ENCODE measurements around the gene ZNF521.

ZNF521 gene

DNA sequence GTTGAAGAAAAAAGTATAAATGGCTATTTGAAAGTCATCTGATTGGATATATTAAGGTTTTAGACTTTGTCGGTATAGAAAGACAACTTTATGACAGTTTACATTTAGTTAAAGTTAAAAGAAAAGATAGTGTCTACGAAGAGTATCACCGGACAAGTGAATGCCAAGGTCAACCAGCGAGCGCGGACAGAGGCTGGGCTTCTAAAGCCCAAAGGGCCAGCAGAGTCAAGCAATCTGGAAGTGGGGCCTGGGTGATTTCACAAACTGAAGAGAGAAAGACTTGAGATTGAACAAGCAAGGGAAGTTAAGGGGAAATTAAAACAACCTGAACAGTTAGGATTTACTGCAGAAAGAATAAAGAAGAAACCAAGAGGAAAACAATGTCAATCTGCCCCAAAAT is 16.3 kb downstream of the ZNF521 start:
- no peak overlapping the region for H3K4me3 ChIP-seq (ENCODE audit: insufficient read depth, low read depth, low read length, poor library complexity, severe bottlenecking)
- no peak for DNase-seq
- H3K27ac ChIP-seq (ENCODE audit: insufficient read depth, low read length, poor library complexity, severe bottlenecking), result no peak overlapping the region
- H3K9me3 ChIP-seq (ENCODE audit: control insufficient read depth, low read length), result no peaks in the 10 kb centered on the region
- no peaks in the 10 kb centered on the region for H3K27me3 ChIP-seq (replicated peaks; ENCODE audit: control insufficient read depth, insufficient read depth, low read length, poor library complexity, severe bottlenecking)
- H3K4me1 ChIP-seq (ENCODE audit: control insufficient read depth, insufficient read depth, low read length, poor library complexity, severe bottlenecking), result no peaks in the 10 kb centered on the region
- H3K36me3 ChIP-seq (ENCODE audit: control insufficient read depth, insufficient read depth, low read length), result no peaks in the 10 kb centered on the region

DNA sequence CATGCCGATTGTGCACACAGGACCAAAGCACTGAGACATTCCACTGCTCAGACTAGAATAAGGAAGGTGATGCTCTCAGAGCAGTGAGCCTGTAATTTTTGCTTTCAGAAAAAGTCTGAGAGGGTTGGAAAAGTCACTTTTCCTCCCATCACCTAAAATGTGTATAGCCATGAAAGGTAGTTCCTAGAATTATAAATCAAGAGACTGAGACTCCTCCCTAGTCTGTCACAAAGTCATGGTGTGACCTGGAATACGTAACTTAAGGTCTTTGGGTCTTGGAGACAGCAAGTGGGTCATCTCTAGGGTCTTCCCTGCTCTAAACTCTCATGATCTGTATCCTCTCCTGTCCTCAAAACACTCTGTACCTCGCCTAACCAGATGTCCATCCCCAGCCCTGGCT is 16.9 kb downstream of the ZNF521 start:
- DNase-seq, result no peak
- no peak overlapping the region for H3K27ac ChIP-seq (ENCODE audit: insufficient read depth, low read length, poor library complexity, severe bottlenecking)
- H3K4me3 ChIP-seq (ENCODE audit: insufficient read depth, low read depth, low read length, poor library complexity, severe bottlenecking), result no peak overlapping the region
- H3K27me3 ChIP-seq (replicated peaks; ENCODE audit: control insufficient read depth, insufficient read depth, low read length, poor library complexity, severe bottlenecking), result no peaks in the 10 kb centered on the region
- H3K9me3 ChIP-seq (ENCODE audit: control insufficient read depth, low read length), result no peaks in the 10 kb centered on the region
- H3K4me1 ChIP-seq (ENCODE audit: control insufficient read depth, insufficient read depth, low read length, poor library complexity, severe bottlenecking), result no peaks in the 10 kb centered on the region
- no peaks in the 10 kb centered on the region for H3K36me3 ChIP-seq (ENCODE audit: control insufficient read depth, insufficient read depth, low read length)

GRCh38 chr18:25334588-25334987 is 17.4 kb downstream of the ZNF521 start:
- H3K4me1 ChIP-seq (ENCODE audit: control insufficient read depth, insufficient read depth, low read length, poor library complexity, severe bottlenecking), result no peaks in the 10 kb centered on the region
- H3K9me3 ChIP-seq (ENCODE audit: control insufficient read depth, low read length), result no peaks in the 10 kb centered on the region
- no peaks in the 10 kb centered on the region for H3K36me3 ChIP-seq (ENCODE audit: control insufficient read depth, insufficient read depth, low read length)
- DNase-seq, result no peak
- H3K27me3 ChIP-seq (replicated peaks; ENCODE audit: control insufficient read depth, insufficient read depth, low read length, poor library complexity, severe bottlenecking), result no peaks in the 10 kb centered on the region
- no peak overlapping the region for H3K27ac ChIP-seq (ENCODE audit: insufficient read depth, low read length, poor library complexity, severe bottlenecking)
- no peak overlapping the region for H3K4me3 ChIP-seq (ENCODE audit: insufficient read depth, low read depth, low read length, poor library complexity, severe bottlenecking)

DNA sequence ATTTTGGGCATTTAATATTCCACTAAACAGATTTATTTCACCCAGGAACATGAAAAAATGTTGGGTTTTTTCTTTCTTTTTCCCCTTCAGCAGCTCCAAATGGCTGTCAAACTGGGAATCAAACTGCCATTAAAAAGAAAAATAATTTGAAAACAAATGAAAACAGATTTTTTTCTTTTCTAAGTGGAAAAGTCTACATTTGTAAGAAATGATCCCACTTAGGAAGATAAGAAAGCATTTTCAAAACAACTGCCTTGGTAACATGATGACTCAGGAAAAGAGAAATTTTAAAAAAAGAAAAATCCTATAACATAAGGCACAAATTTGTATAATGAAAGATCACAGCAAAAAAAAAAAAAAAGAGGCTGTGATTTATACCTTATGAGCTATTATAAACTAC is 20.0 kb downstream of the ZNF521 start:
- no peak overlapping the region for H3K27ac ChIP-seq (ENCODE audit: insufficient read depth, low read length, poor library complexity, severe bottlenecking)
- H3K36me3 ChIP-seq (ENCODE audit: control insufficient read depth, insufficient read depth, low read length), result no peaks in the 10 kb centered on the region
- no peaks in the 10 kb centered on the region for H3K9me3 ChIP-seq (ENCODE audit: control insufficient read depth, low read length)
- DNase-seq, result no peak
- H3K27me3 ChIP-seq (replicated peaks; ENCODE audit: control insufficient read depth, insufficient read depth, low read length, poor library complexity, severe bottlenecking), result no peaks in the 10 kb centered on the region
- H3K4me1 ChIP-seq (ENCODE audit: control insufficient read depth, insufficient read depth, low read length, poor library complexity, severe bottlenecking), result no peaks in the 10 kb centered on the region
- no peak overlapping the region for H3K4me3 ChIP-seq (ENCODE audit: insufficient read depth, low read depth, low read length, poor library complexity, severe bottlenecking)

GRCh38 chr18:25329783-25330182 is 22.2 kb downstream of the ZNF521 start:
- Histone ChIP-seq H3K27me3 (replicated peaks; ENCODE audit: control insufficient read depth, insufficient read depth, low read length, poor library complexity, severe bottlenecking) (no peaks in the 10 kb centered on the region), H3K36me3 (ENCODE audit: control insufficient read depth, insufficient read depth, low read length) (no peaks in the 10 kb centered on the region), H3K4me3 (ENCODE audit: insufficient read depth, low read depth, low read length, poor library complexity, severe bottlenecking) (no peak overlapping the region), H3K4me1 (ENCODE audit: control insufficient read depth, insufficient read depth, low read length, poor library complexity, severe bottlenecking) (no peaks in the 10 kb centered on the region), H3K9me3 (ENCODE audit: control insufficient read depth, low read length) (no peaks in the 10 kb centered on the region), H3K27ac (ENCODE audit: insufficient read depth, low read length, poor library complexity, severe bottlenecking) (no peak overlapping the region)
- DNase-seq, result no peak

- Histone ChIP-seq H3K27me3 (replicated peaks; ENCODE audit: control insufficient read depth, insufficient read depth, low read length, poor library complexity, severe bottlenecking) (no peaks in the 10 kb centered on the region), H3K36me3 (ENCODE audit: control insufficient read depth, insufficient read depth, low read length) (no peaks in the 10 kb centered on the region), H3K4me3 (ENCODE audit: insufficient read depth, low read depth, low read length, poor library complexity, severe bottlenecking) (no peak overlapping the region), H3K4me1 (ENCODE audit: control insufficient read depth, insufficient read depth, low read length, poor library complexity, severe bottlenecking) (no peaks in the 10 kb centered on the region), H3K9me3 (ENCODE audit: control insufficient read depth, low read length) (no peaks in the 10 kb centered on the region), H3K27ac (ENCODE audit: insufficient read depth, low read length, poor library complexity, severe bottlenecking) (no peak overlapping the region)
- no peak for DNase-seq
Observed at GRCh38 chr18:25327584-25327983, 24.4 kb downstream of the ZNF521 start.

DNA sequence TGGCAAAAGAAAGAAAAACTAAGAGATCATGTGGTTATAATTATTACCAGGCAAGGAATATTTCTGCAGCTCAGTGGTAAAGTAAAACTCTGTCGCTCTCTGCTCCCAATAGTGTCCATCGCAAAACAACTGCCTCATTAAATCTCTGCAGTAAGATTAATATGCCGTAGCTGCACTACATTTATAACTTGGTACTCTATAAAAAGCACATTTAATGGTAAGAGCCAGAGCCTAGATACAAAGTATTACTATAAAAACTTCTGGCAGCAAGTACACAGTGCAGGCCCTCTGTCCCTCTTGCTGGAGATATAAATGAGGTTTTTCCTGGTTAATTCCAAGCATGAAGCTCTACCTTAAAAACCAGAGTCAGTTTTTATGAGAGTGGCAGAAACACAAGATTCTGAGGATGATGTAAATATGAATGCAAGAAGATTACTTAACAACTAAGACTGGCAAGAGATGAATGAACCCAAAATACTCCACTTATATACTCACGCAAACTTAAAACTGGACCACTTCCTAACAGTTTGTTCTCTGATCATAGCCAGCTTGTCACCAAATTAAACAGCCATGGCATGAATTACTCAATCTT is 25.5 kb downstream of the ZNF521 start:
- H3K9me3 ChIP-seq (ENCODE audit: control insufficient read depth, low read length), result no peaks in the 10 kb centered on the region
- no peaks in the 10 kb centered on the region for H3K4me1 ChIP-seq (ENCODE audit: control insufficient read depth, insufficient read depth, low read length, poor library complexity, severe bottlenecking)
- no peak overlapping the region for H3K27ac ChIP-seq (ENCODE audit: insufficient read depth, low read length, poor library complexity, severe bottlenecking)
- H3K36me3 ChIP-seq (ENCODE audit: control insufficient read depth, insufficient read depth, low read length), result no peaks in the 10 kb centered on the region
- DNase-seq, result no peak
- H3K4me3 ChIP-seq (ENCODE audit: insufficient read depth, low read depth, low read length, poor library complexity, severe bottlenecking), result no peak overlapping the region
- no peaks in the 10 kb centered on the region for H3K27me3 ChIP-seq (replicated peaks; ENCODE audit: control insufficient read depth, insufficient read depth, low read length, poor library complexity, severe bottlenecking)

- H3K27ac ChIP-seq (ENCODE audit: insufficient read depth, low read length, poor library complexity, severe bottlenecking), result no peak overlapping the region
- no peaks in the 10 kb centered on the region for H3K9me3 ChIP-seq (ENCODE audit: control insufficient read depth, low read length)
- no peaks in the 10 kb centered on the region for H3K27me3 ChIP-seq (replicated peaks; ENCODE audit: control insufficient read depth, insufficient read depth, low read length, poor library complexity, severe bottlenecking)
- H3K4me1 ChIP-seq (ENCODE audit: control insufficient read depth, insufficient read depth, low read length, poor library complexity, severe bottlenecking), result no peaks in the 10 kb centered on the region
- no peak for DNase-seq
- no peaks in the 10 kb centered on the region for H3K36me3 ChIP-seq (ENCODE audit: control insufficient read depth, insufficient read depth, low read length)
- no peak overlapping the region for H3K4me3 ChIP-seq (ENCODE audit: insufficient read depth, low read depth, low read length, poor library complexity, severe bottlenecking)
Observed at GRCh38 chr18:25322806-25323205, 29.2 kb downstream of the ZNF521 start.

DNA sequence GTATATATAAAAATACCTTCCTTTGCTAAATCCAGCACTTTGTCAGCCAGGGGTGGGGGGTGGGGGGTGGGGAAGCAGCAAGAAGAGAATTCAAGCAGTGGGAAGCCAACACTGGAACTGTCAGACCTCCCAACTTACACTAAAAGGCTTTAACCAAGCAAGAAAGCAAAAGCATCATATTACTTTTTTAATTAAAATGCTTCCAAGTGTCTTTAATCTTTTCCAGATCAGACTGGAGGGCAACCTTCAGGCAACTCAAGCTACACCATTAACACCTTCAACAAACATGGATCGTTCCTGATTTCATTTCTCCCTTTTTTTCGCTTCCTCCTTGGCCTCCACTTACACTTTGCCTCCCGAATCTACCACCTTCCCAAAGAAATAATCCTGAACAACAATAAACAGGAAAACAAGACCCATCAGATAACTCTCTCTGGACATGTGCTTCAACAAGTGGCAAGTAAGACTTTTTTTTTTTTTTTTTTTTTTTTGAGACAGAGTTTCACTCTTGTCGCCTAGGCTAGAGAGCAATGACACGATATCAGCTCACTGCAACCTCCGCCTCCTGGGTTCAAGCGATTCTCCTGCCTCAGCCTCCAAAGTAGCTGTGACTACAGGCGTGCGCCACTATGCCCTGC is 35.5 kb downstream of the ZNF521 start:
- no peaks in the 10 kb centered on the region for H3K27me3 ChIP-seq (replicated peaks; ENCODE audit: control insufficient read depth, insufficient read depth, low read length, poor library complexity, severe bottlenecking)
- H3K4me1 ChIP-seq (ENCODE audit: control insufficient read depth, insufficient read depth, low read length, poor library complexity, severe bottlenecking), result no peaks in the 10 kb centered on the region
- H3K27ac ChIP-seq (ENCODE audit: insufficient read depth, low read length, poor library complexity, severe bottlenecking), result no peak overlapping the region
- no peak for DNase-seq
- H3K9me3 ChIP-seq (ENCODE audit: control insufficient read depth, low read length), result no peaks in the 10 kb centered on the region
- H3K4me3 ChIP-seq (ENCODE audit: insufficient read depth, low read depth, low read length, poor library complexity, severe bottlenecking), result no peak overlapping the region
- no peaks in the 10 kb centered on the region for H3K36me3 ChIP-seq (ENCODE audit: control insufficient read depth, insufficient read depth, low read length)

- Histone ChIP-seq H3K27ac (ENCODE audit: insufficient read depth, low read length, poor library complexity, severe bottlenecking) (no peak overlapping the region), H3K4me1 (ENCODE audit: control insufficient read depth, insufficient read depth, low read length, poor library complexity, severe bottlenecking) (no peaks in the 10 kb centered on the region), H3K9me3 (ENCODE audit: control insufficient read depth, low read length) (no peaks in the 10 kb centered on the region), H3K4me3 (ENCODE audit: insufficient read depth, low read depth, low read length, poor library complexity, severe bottlenecking) (no peak overlapping the region), H3K27me3 (replicated peaks; ENCODE audit: control insufficient read depth, insufficient read depth, low read length, poor library complexity, severe bottlenecking) (no peaks in the 10 kb centered on the region), H3K36me3 (ENCODE audit: control insufficient read depth, insufficient read depth, low read length) (no peaks in the 10 kb centered on the region)
- no peak for DNase-seq
Observed at GRCh38 chr18:25314838-25315190, 37.2 kb downstream of the ZNF521 start.

All from effector memory CD4-positive, alpha-beta T cell (primary cell).